GM15510 (cell line): ENCODE data around the gene FUOM.
A peak's percentile ranks its signal among the peaks of the same experiment; 100 is the strongest.

Source experiments
- POLR2A ChIP-seq: IDR thresholded peaks from 3 replicates; pipeline ENCODE4 v1.6.1; 2011; ENCODE audit warnings: borderline replicate concordance; ENCODE audit not compliant: insufficient read length; ENCODE audit errors: extremely low read depth

FUOM gene

GRCh38 chr10:133391761-133392518, 34.1 kb upstream of the FUOM start:
- TF ChIP-seq POLR2A = no peak

GRCh38 chr10:133391249-133391635, 33.4 kb upstream of the FUOM start:
- no peak for TF ChIP-seq POLR2A

- TF ChIP-seq POLR2A = no peak
These were observed 32.9 kb upstream of the FUOM start for GRCh38 chr10:133390597-133391248.

GRCh38 chr10:133388973-133389818, 31.4 kb upstream of the FUOM start:
- peak; percentile 51 for TF ChIP-seq POLR2A

GRCh38 chr10:133388236-133388972, 30.6 kb upstream of the FUOM start:
- TF ChIP-seq POLR2A = no peak

- TF ChIP-seq POLR2A = no peak
These were observed 27.4 kb upstream of the FUOM start for GRCh38 chr10:133385214-133385613.

- no peak for TF ChIP-seq POLR2A
These were observed 26.3 kb upstream of the FUOM start for GRCh38 chr10:133384071-133384470.

GRCh38 chr10:133383551-133383950, 25.7 kb upstream of the FUOM start:
- TF ChIP-seq POLR2A = no peak

- no peak for TF ChIP-seq POLR2A
These were observed 23.2 kb upstream of the FUOM start for GRCh38 chr10:133381036-133381435.

- no peak for TF ChIP-seq POLR2A
These were observed 22.2 kb upstream of the FUOM start for GRCh38 chr10:133379801-133380666.

GRCh38 chr10:133379152-133379800, 21.5 kb upstream of the FUOM start, which contains the start of gene PAOX:
TSS of gene PAOX (plus strand) at chr10:133379262. CDS start at chr10:133379317, 55 bp downstream.
- TF ChIP-seq POLR2A = peak; percentile 67

GRCh38 chr10:133378251-133379096, 20.7 kb upstream of the FUOM start:
- TF ChIP-seq POLR2A = peak; percentile 10
